Vagina (tissue), 2 donors: Measurements from ENCODE around the gene CD63.

ENCODE experiments used
- CTCF ChIP-seq, 3 experiments: fragments of 450-650 bp in 2 of 3; fragments of 200-600 bp in 1 of 3; sonication (generic) in 1 of 3; IDR thresholded peaks; one replicate each; pipeline ENCODE4 v1.5.1; 2017 to 2019; ENCODE audit warnings: antibody characterized with exemption in 3 of 3, mild to moderate bottlenecking in 2 of 3, moderate library complexity in 2 of 3
- POLR2A ChIP-seq, 2 donors: fragments of 450-650 bp; IDR thresholded peaks; one replicate each; pipeline ENCODE4 v1.6.1; 2017; ENCODE audit warnings: antibody characterized with exemption in 2 of 2, mild to moderate bottlenecking in 2 of 2, moderate library complexity in 2 of 2
- POLR2AphosphoS5 ChIP-seq, 2 donors: sonication (generic); formaldehyde crosslinking; IDR thresholded peaks; one replicate each; pipeline ENCODE4 v1.9.0; 2017; ENCODE audit warnings: antibody characterized with exemption in 2 of 2, mild to moderate bottlenecking in 2 of 2, low read depth in 1 of 2; ENCODE audit not compliant: insufficient read depth in 1 of 2

GRCh38 chr12:55702861-55703260 is 25.9 kb downstream of the CD63 start:
- TF ChIP-seq POLR2AphosphoS5 (IDR thresholded peaks at IDR 0.05; ENCODE audit: insufficient read depth in 1 of 2, low read depth in 1 of 2) (no peak), CTCF (IDR thresholded peaks at IDR 0.05) (no peak), POLR2A (IDR thresholded peaks at IDR 0.05) (no peak)
